B cell (primary cell): Measurements from ENCODE around the gene GRIN3A. TPM values are rescaled to one million over a fixed set of nuclear protein-coding genes. Genes with fewer than 3 reads are reported as not detected.

Source experiments
- ATAC-seq: fragments of 200-7000 bp; cut with Tn5 transposase; one replicate; pipeline ENCODE4 v1.10.0; 2021; ENCODE audit warnings: low read depth, mild to moderate bottlenecking, moderate number of reproducible peaks, moderate library complexity
- CTCF ChIA-PET: fragments of 350-600 bp; sonication (Branson Sonifier 250); formaldehyde crosslinking; loops from one replicate; lab custom pipeline; 2021; ENCODE audit warnings: antibody characterized with exemption, inconsistent platforms; lab: Charles Lee
- POLR2A ChIA-PET: fragments of 350-600 bp; sonication (Branson Sonifier 250); formaldehyde crosslinking; loops from one replicate; lab custom pipeline; 2021; ENCODE audit warnings: antibody characterized with exemption; lab: Charles Lee
- DNase-seq: peaks from one replicate; pipeline ENCODE4 v3.0.0; 2013
- H2AFZ ChIP-seq: 2 replicates; pipeline ENCODE4 v1.6.1; 2012; ENCODE audit warnings: mild to moderate bottlenecking, low read depth, low read length; ENCODE audit not compliant: insufficient read depth, poor library complexity, severe bottlenecking
- H3K27ac ChIP-seq, 2 donors: 1 replicate in 1 of 2; 2 replicates in 1 of 2; pipeline ENCODE4 v1.5.1; 2012 to 2013; ENCODE audit warnings: low read length in 2 of 2, mild to moderate bottlenecking in 2 of 2, moderate library complexity in 1 of 2
- H3K27me3 ChIP-seq, 4 experiments: fragments of 200-600 bp in 1 of 4; sonication (generic) in 1 of 4; replicated peaks in 1 of 4; 1 replicate in 2 of 4; 2 replicates in 2 of 4; pipeline versions ENCODE4 v1.6.1 to v1.7.0; 2013 to 2016; ENCODE audit warnings: low read length in 3 of 4, mild to moderate bottlenecking in 2 of 4, mixed read lengths in 1 of 4, moderate library complexity in 1 of 4; ENCODE audit not compliant: insufficient read depth in 4 of 4, control insufficient read depth in 3 of 4; ENCODE audit errors: control extremely low read depth in 1 of 4
- H3K36me3 ChIP-seq, 2 experiments: replicated peaks in 1 of 2; 1 replicate in 1 of 2; 2 replicates in 1 of 2; pipeline versions ENCODE4 v1.6.1 to v1.7.1; 2013; ENCODE audit warnings: low read length in 1 of 2; ENCODE audit not compliant: insufficient read depth in 2 of 2, control insufficient read depth in 1 of 2; ENCODE audit errors: control extremely low read depth in 1 of 2, extremely low read depth in 1 of 2
- H3K4me1 ChIP-seq, 2 donors: fragments of 200-600 bp in 1 of 2; sonication (generic) in 1 of 2; 1 replicate in 1 of 2; 2 replicates in 1 of 2; pipeline versions ENCODE4 v1.5.1 to v1.6.1; 2013 to 2017; ENCODE audit warnings: low read length in 2 of 2; ENCODE audit not compliant: control insufficient read depth in 2 of 2, insufficient read depth in 2 of 2
- H3K4me2 ChIP-seq: replicated peaks from 2 replicates; pipeline ENCODE3; 2012; ENCODE audit warnings: mild to moderate bottlenecking, low read depth, low read length; ENCODE audit not compliant: poor library complexity, severe bottlenecking
- H3K4me3 ChIP-seq, 5 experiments: fragments of 200-600 bp in 1 of 5; sonication (generic) in 1 of 5; 1 replicate in 3 of 5; 2 replicates in 2 of 5; pipeline versions ENCODE4 v1.5.1 to v1.7.0; 2011 to 2016; ENCODE audit warnings: low read length in 4 of 5, mild to moderate bottlenecking in 4 of 5, low read depth in 2 of 5, control low read depth in 1 of 5, moderate library complexity in 1 of 5; ENCODE audit not compliant: insufficient read depth in 1 of 5; ENCODE audit errors: control extremely low read depth in 1 of 5, extremely low read depth in 1 of 5
- H3K79me2 ChIP-seq: fragments of 200-600 bp; sonication (generic); one replicate; pipeline ENCODE4 v1.6.0; 2016; ENCODE audit warnings: low read length; ENCODE audit not compliant: control insufficient read depth, insufficient read depth
- H3K9ac ChIP-seq: fragments of 200-600 bp; sonication (generic); 2 replicates; pipeline ENCODE4 v1.6.1; 2017; ENCODE audit warnings: mild to moderate bottlenecking, low read length, moderate library complexity
- H3K9me3 ChIP-seq, 3 donors: one replicate each; pipeline versions ENCODE4 v1.6.1 to v1.7.1; 2013; ENCODE audit warnings: low read length in 2 of 3; ENCODE audit not compliant: control insufficient read depth in 2 of 3, insufficient read depth in 1 of 3; ENCODE audit errors: control extremely low read depth in 1 of 3
- H4K20me1 ChIP-seq: 2 replicates; pipeline ENCODE4 v1.6.0; 2012; ENCODE audit warnings: mild to moderate bottlenecking, low read length; ENCODE audit not compliant: insufficient read depth, control insufficient read depth, poor library complexity, severe bottlenecking
- H3K27ac Mint-ChIP-seq: one replicate; pipeline ENCODE4 v1.8.0; 2021; ENCODE audit warnings: mixed read lengths
- H3K27me3 Mint-ChIP-seq: one replicate; pipeline ENCODE4 v1.8.0; 2021; ENCODE audit warnings: mixed read lengths
- H3K4me1 Mint-ChIP-seq: one replicate; pipeline ENCODE4 v1.8.0; 2021; ENCODE audit warnings: mixed read lengths
- H3K4me3 Mint-ChIP-seq: one replicate; pipeline ENCODE4 v1.8.0; 2021; ENCODE audit warnings: mixed read lengths
- H3K9me3 Mint-ChIP-seq: one replicate; pipeline ENCODE4 v1.8.0; 2022; ENCODE audit warnings: mixed read lengths; ENCODE audit not compliant: insufficient read depth
- EZH2 ChIP-seq: IDR thresholded peaks from 2 replicates; pipeline ENCODE4 v1.6.1; 2012; ENCODE audit warnings: borderline replicate concordance, low read depth, mild to moderate bottlenecking, moderate library complexity, low read length; ENCODE audit not compliant: insufficient read depth, poor library complexity, severe bottlenecking
- WGBS: methylation state at CpG from one replicate; pipeline ENCODE4 v1.1.5; 2013; ENCODE audit warnings: missing lambda C conversion rate; ENCODE audit not compliant: insufficient coverage; 5-methylcytosine and 5-hydroxymethylcytosine counted together
- intact Hi-C: fragments of 100-400 bp; cut with micrococcal nuclease; formaldehyde crosslinking; loops from one replicate; pipeline ENCODE4 v1.10.0; 2022
- polyA plus RNA-seq: library from polyadenylated mRNA; depleted of rRNA; stranded (reverse); fragments of >200 nt; gene quantifications from 2 replicates; pipeline ENCODE4 v1.2.3, GENCODE V29; 2012
- total RNA-seq, 2 donors: library from RNA; stranded (reverse); fragments of 120-200 nt in 1 of 2; gene quantifications; 1 replicate in 1 of 2; 2 replicates in 1 of 2; pipeline versions ENCODE4 v1.2.3 to v1.2.4, GENCODE V29; 2013 to 2022
- TF ChIP-seq, protein P1 (sequence below): fragments of 200-600 bp; IDR thresholded peaks from one replicate; pipeline ENCODE4 v1.8.0; 2022; ENCODE audit warnings: antibody characterized with exemption, mild to moderate bottlenecking

GRIN3A gene
- total and polyA plus RNA-seq, 2 donors (not counting 1 experiment from before 2014, with no cell fraction given), result not detected

DNA sequence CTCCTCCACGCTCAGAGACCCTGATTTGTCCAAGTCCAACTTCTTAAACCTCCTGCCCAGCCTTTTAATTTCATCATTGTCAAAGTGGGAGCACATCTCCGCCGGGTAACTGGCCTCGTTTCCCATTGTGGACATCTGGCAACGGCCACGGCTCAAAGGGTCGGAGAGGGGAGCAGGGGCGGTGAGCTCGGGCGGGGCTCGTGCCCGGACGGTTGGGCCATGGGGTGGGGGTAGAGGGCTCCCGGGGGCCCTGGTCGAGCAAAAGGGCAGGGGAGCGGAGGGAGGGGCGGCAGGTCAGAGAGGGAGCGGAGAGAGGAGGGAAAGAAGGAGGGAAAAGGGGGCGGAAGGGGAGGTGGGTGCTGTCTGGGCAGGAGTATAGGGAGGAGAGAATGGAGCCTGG lies 143.7 kb downstream of the GRIN3A start, which contains the start of gene PPP3R2:
PPP3R2 (minus strand) TSS at position 174 of the 400 bp plus-strand sequence; CDS start at position 126, 48 bp downstream.
- DNase-seq (no peak), ATAC-seq (no peak)
- no peak within 1 kb of the TSS for H3K4me2 ChIP-seq
- Mint-ChIP-seq H3K27ac (no peak within 1 kb of the TSS), H3K4me1 (no peaks in the 10 kb centered on the region), H3K9me3 (no peaks in the 10 kb centered on the region), H3K27me3 (peaks cover 14% of the 10 kb centered on the region), H3K4me3 (no peak within 1 kb of the TSS)
- no peak within 1 kb of the TSS for H3K4me3 ChIP-seq
- H3K79me2 ChIP-seq, result no peaks in the 10 kb centered on the region
- TF ChIP-seq, protein P1, sequence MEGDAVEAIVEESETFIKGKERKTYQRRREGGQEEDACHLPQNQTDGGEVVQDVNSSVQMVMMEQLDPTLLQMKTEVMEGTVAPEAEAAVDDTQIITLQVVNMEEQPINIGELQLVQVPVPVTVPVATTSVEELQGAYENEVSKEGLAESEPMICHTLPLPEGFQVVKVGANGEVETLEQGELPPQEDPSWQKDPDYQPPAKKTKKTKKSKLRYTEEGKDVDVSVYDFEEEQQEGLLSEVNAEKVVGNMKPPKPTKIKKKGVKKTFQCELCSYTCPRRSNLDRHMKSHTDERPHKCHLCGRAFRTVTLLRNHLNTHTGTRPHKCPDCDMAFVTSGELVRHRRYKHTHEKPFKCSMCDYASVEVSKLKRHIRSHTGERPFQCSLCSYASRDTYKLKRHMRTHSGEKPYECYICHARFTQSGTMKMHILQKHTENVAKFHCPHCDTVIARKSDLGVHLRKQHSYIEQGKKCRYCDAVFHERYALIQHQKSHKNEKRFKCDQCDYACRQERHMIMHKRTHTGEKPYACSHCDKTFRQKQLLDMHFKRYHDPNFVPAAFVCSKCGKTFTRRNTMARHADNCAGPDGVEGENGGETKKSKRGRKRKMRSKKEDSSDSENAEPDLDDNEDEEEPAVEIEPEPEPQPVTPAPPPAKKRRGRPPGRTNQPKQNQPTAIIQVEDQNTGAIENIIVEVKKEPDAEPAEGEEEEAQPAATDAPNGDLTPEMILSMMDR, result no peak
- TF ChIP-seq EZH2, result no peak
- POLR2A ChIA-PET, result no interaction called here
- intact Hi-C loops, result no loop called here
- no peaks in the 10 kb centered on the region for H4K20me1 ChIP-seq
- no peak within 1 kb of the TSS for H3K9ac ChIP-seq
- CTCF ChIA-PET, result no interaction called here
- 93% methylated on average over 12 of the region's 19 CpGs for WGBS
- no peaks in the 10 kb centered on the region for H3K36me3 ChIP-seq
- no peaks in the 10 kb centered on the region for H3K4me1 ChIP-seq
- no peaks in the 10 kb centered on the region for H3K9me3 ChIP-seq
- peaks cover 0 to 3% (median 0%) of the 10 kb centered on the region in 4 experiments for H3K27me3 ChIP-seq
- no peak within 1 kb of the TSS for H2AFZ ChIP-seq
- no peak within 1 kb of the TSS for H3K27ac ChIP-seq

DNA sequence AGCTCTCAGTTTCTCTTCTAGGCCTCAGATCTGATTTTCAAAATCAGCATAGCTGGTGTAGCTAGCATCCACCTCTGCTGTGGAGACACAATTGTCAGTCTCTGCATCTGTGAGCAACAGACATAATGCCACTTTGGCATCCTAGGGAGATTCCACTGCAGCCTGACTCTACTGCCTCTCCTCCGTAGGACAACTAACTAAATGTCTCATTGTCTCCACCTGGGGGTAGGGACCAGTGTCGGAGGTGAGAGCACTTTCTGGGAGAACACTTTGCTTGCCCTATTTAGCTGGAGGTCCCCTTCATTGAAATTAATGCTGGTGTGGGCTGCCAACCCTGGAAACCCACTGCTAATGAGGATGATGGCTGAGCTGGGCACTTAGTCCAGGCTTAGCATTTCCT lies 145.1 kb downstream of the GRIN3A start:
- Mint-ChIP-seq H3K4me3 (no peak overlapping the region), H3K9me3 (no peaks in the 10 kb centered on the region), H3K4me1 (no peaks in the 10 kb centered on the region), H3K27ac (no peak overlapping the region), H3K27me3 (peaks cover 14% of the 10 kb centered on the region)
- Histone ChIP-seq H3K4me2 (no peak overlapping the region), H3K27ac (no peak overlapping the region), H3K27me3 (no peaks in the 10 kb centered on the region), H3K36me3 (no peaks in the 10 kb centered on the region), H3K79me2 (no peaks in the 10 kb centered on the region), H3K4me3 (no peak overlapping the region), H3K4me1 (no peaks in the 10 kb centered on the region), H3K9me3 (no peaks in the 10 kb centered on the region), H3K9ac (no peak overlapping the region), H4K20me1 (no peaks in the 10 kb centered on the region), H2AFZ (no peak overlapping the region)
- ChIA-PET POLR2A (no interaction called here), CTCF (interaction anchor here (1.7 kb wide), 1 partner anchor 8 kb away, joined by 4 read pairs; no protein-coding TSS in a partner anchor)
- 92% methylated on average over 2 of the region's 2 CpGs for WGBS
- DNase-seq, result no peak
- TF ChIP-seq, protein P1, result no peak
- TF ChIP-seq EZH2, result no peak
- no peak for ATAC-seq
- intact Hi-C loops, result no loop called here
